GM12872 (cell line): Measurements from ENCODE around the gene SARS2.

Source experiments
- TF ChIP-seq, protein P1 (sequence below): IDR thresholded peaks from 3 replicates; pipeline ENCODE4 v1.5.1; 2011; ENCODE audit warnings: low read depth, mild to moderate bottlenecking, low read length, moderate library complexity; ENCODE audit not compliant: insufficient read depth

Gene SARS2

DNA sequence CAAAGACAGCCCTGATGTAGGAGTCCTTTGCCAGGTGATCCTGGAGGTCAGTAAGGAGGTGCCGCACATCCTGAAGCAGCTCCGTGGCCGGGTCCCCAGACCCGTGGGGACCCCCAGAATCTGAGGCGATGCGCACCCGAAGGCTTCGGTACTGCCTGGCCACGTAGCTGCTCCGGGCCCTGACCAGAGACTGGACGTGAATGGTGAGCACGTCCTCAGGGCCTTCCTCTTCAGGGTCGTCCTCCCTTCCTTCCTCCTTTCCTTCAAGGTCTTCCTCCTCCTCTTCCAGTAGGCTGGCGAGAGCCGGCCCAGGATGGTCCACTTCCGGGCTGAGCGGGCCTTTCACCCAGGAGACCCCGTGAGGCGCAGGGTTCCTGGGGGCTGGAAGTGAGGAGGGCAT is 60.0 kb downstream of the SARS2 start:
- TF ChIP-seq, protein P1, sequence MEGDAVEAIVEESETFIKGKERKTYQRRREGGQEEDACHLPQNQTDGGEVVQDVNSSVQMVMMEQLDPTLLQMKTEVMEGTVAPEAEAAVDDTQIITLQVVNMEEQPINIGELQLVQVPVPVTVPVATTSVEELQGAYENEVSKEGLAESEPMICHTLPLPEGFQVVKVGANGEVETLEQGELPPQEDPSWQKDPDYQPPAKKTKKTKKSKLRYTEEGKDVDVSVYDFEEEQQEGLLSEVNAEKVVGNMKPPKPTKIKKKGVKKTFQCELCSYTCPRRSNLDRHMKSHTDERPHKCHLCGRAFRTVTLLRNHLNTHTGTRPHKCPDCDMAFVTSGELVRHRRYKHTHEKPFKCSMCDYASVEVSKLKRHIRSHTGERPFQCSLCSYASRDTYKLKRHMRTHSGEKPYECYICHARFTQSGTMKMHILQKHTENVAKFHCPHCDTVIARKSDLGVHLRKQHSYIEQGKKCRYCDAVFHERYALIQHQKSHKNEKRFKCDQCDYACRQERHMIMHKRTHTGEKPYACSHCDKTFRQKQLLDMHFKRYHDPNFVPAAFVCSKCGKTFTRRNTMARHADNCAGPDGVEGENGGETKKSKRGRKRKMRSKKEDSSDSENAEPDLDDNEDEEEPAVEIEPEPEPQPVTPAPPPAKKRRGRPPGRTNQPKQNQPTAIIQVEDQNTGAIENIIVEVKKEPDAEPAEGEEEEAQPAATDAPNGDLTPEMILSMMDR, result no peak

DNA sequence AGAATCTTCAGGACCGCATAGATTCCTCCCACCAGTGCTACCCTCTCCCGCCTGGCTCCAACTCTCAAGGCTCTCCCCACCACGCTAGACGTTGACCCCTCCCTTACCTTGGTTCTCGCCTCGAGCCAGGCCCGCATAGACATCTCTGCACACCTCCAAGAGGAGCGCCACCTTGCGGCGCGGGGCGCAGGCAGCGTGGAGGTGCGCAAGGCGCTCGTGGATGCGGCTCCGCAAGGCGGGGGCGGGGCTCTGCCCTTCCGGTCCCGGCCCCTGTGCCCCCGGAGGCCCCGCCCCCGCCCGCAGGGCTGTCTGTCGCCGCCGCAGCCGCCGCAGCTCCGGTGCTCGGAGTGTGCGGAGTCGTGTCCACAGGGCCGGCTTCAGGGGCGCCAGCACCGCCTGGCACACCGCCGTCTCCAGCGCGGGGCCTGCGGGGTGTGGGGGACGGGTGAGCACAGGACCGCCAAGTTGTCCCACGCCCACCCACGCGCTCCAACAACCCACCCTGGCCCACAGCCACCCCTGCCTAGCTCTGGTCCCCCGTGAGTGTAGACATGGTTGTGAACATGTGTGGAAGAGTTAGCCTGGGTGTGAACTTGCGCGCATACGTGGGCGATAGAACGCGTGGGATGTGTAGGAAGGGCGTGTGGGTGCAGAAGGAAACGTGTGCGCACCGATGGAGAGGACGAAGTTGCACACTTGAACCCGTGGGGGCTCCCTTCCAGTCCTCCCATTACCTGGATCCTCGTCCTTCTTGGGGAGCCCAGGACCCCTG is 60.5 kb downstream of the SARS2 start:
- TF ChIP-seq, protein P1, result peak; percentile 92

DNA sequence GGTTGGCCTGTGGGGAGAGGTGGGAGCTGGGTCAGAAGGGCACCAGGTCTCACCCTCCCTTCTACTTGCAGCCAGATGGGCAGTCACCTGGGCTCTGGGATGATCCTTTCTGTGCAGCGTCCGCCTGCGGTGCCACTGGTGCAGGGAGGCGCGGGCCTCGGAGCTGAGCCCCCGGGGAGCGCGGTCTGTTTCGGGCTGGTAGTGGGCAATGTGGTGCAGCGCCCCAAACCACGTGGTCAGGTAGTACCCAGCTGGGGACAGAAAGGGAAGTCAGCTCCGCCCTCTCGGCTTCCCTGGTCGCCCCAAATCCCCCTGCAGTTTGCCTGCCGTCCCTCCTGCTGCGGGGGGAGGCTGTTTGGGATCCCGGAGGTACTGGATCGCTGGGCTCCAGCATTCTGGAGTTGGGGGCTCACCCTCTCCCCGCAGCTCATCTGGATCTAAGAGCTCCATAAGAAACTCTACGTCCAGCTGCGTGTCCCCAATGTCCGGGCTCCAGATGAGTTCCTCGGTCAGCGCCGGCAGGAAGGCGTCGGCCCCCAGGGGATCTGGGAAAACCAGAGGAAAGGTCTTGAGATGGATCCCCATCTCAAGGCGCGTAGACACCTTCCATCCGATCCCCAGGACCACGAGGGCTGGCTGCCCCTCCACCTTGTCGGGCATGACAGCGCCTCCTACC is 61.3 kb downstream of the SARS2 start:
- TF ChIP-seq, protein P1, result no peak

DNA sequence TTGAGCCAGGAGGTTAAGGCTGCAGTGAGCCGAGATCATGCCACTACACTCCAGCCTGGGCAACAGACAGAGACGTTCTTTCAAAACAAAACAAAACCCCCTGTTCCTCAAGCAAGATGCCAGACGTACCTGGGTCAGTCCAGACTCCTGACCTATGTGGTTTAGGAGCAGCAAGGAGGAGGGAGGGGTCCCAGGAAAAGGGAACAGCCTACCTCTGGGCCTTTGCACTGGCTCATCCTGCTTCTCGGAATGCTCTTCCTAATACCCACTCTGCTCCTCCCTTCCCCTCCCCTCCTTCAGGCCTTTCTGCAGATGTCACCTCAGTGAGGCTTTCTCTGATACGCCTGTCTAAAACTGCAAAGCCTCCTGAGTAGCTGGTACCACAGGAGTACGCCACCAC is 62.0 kb downstream of the SARS2 start:
- TF ChIP-seq, protein P1, result no peak

DNA sequence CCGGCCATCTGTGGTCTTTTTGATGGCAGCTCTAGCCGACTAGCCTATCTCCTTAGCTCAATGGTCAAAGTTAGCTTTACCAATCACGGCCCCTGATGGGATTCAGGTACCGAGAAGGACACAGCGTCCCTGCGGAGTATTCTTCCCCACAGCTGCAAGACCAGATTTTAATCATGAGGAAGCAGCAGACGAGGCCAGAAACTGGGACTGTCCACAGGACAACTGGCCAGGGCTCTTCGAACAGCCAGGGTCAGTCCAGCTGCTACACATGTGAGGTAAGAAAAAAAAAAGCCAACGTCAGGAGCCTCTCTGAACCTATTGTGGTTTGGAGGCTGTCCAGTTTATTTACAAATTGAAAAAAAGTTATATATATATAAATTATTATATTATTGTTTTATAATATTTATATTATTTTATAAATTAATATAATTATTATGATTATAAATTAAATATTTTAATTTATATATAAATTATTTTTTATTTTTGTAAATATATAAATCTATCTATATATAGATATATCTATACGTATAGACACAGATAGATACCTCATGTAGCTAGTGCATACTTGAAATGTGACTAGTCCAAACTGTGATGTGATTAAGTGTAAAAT is 63.3 kb downstream of the SARS2 start:
- TF ChIP-seq, protein P1, result no peak
